ENCODE data around the gene COG5.
"Not testable (repeated sequence)": the region's sequence is repeated elsewhere in the genome, so short reads cannot be mapped to it uniquely, and the experiment has no call there.

DNA sequence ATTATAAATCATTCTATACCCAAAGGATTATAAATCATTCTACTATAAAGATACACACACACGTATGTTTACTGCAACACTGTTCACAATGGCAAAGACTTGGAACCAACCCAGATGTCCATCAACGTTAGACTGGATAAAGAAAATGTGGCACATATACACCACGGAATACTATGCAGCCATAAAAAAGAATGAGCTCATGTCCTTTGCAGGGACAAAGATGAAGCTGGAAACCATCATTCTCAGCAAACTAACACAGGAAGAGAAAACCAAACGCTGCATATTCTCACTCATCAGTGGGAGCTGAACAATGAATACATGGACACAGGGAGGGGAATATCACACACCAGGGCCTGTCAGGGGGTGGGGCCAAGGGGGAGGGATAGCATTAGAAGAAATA lies 26.5 kb downstream of the COG5 start:
- TF ChIP-seq, protein P1, sequence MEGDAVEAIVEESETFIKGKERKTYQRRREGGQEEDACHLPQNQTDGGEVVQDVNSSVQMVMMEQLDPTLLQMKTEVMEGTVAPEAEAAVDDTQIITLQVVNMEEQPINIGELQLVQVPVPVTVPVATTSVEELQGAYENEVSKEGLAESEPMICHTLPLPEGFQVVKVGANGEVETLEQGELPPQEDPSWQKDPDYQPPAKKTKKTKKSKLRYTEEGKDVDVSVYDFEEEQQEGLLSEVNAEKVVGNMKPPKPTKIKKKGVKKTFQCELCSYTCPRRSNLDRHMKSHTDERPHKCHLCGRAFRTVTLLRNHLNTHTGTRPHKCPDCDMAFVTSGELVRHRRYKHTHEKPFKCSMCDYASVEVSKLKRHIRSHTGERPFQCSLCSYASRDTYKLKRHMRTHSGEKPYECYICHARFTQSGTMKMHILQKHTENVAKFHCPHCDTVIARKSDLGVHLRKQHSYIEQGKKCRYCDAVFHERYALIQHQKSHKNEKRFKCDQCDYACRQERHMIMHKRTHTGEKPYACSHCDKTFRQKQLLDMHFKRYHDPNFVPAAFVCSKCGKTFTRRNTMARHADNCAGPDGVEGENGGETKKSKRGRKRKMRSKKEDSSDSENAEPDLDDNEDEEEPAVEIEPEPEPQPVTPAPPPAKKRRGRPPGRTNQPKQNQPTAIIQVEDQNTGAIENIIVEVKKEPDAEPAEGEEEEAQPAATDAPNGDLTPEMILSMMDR (conservative IDR thresholded peaks at IDR 0.05; ENCODE audit: low read depth, low read length) = not testable (repeated sequence)
- not testable (repeated sequence) for TF ChIP-seq EZH2 (IDR thresholded peaks at IDR 0.05; ENCODE audit: borderline replicate concordance, low read depth, low read length, poor library complexity, severe bottlenecking)
